NK-92 treated with Interleukin-12 subunit alpha and Interleukin-12 subunit beta, amount 100 ng/mL, for 24 hours (cell line): Measurements from ENCODE around the gene CDYL.

Experiments used
- DNase-seq: peaks from one replicate; lab custom pipeline; 2025; lab: John Stamatoyannopoulos, UW

CDYL gene

DNA sequence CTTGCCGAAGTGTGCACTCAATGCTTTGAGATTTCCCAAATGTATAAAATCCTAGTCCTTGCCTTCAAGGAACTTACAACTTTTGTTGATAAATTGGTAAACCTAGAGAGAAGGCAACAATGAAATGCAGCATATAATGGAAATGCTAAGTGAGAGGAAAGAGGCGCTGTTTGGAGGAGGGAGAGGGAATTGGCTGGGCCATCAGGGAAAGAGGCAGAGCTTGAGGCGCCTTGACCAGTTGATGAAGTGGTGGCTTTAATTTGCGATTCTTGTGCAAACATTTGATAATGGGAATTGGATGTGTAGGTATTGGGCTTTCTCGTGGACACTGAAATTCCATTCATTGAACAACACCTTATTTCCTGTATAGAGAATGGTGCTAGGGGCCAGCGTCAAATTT lies 1.9 kb upstream of the CDYL start:
- DNase-seq: no peak

DNA sequence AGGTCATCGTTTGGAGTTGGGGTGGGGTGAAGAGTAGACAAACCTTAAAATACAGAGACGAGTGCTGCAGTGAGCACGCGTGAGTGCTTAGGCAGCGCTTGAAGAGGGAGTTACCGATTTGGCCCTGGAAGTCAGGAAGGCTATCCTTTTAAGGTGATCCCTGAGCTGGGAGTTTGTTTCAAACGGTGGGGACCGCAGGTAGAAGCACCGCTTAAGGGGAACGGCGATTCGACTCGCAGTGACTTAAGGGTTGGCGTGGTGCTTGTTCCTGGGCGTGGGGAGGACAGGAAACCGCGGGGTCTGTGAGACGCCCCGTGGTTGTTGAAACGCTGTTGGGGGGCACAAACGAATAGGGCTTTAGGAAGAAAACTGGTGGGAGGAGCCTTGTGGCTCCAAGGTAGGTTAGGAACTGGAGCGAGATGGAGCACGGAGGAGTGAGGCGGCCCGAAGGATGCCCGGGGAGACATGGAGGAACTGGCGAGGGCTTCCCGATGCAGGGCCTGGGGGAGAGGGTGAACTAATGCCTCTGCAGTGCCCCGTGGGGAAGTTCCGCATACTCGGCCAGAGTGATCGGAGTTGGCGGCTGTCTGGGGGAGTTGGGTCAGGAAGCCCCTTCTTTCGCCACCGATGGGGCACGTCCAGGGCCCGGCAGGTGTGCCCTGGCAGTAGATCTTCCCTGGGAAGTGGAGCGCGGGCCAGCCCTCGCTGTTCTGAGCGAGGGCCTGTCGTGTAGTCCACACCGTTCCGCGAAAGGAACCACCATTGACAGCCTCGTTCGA lies 1.3 kb upstream of the CDYL start:
- no peak for DNase-seq

DNA sequence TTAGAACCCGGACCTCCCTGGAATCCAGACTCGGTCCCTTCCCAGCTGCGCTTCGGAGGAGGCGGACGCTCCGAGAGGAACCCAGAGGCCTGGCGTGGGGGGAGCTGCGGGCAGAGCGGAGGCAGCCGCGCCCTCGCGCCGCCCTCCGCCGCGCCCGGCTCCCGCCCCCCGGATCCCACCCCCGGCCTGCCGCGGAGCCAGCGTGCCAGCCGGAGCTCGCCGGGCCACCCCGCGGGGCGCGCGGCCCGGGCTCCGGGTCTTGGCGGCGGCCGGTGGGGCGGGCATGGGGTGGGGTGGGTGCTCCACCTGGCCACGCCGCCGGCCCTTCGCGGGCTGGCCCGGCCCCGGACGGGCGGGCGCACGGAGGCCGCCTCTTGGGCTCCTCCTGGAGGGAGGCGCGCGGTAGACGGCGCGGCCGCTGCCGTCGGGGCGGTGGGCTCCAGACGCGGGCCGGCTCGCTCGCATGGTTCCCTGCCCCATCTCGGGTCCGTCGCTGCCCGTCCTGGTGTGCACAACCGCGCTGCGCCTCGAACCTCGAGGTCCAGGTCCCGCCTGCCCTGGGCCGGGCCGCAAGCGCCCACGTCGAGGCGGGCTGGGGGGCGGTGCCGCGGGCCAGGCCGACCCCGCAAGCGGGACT lies 592 bp upstream of the CDYL start:
- no peak for DNase-seq

DNA sequence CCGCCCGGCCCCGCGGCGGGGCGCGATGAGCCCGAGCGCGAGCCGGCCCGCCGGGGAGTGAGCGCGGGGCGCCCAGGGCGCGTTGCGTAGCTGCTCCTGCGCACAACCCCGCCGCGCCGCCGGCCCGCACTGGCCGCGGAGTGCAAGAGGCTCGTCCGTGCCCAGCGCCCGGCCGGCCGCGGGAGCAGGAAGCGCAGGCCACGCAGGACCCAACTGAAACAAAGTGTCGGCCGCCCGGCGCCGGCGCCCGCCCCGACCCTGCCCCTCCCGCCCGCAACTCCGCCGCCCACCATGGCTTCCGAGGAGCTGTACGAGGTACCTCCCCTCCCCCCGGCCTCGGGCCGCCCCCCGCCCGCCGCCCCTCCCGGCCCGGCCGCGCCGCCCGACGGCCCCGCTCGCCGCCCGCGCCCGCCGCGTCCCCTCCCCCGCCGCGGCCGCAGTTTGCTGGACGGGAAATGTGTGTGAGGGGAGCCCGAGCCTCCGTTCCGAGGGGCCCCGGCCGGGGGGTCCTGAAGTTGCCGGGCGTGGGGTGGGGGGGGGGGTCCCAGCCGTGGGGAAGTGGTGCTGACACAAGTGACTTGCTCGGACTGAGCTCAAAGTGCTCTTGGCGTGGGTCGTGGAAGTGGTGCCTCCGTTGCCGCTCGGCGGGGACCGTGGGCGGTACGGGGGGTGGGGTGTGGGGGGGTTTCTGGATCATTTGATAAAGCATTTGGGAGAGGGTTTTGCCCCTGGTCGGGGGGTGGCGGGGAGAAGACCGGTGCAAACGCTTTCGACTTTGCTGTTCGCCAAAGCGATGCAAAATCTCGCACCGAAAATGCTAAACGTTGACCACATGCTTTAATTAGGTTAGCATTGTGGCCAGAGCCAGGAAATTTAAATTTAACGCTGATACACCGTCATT lies 539 bp downstream of the CDYL start:
- DNase-seq: peak; percentile 48

DNA sequence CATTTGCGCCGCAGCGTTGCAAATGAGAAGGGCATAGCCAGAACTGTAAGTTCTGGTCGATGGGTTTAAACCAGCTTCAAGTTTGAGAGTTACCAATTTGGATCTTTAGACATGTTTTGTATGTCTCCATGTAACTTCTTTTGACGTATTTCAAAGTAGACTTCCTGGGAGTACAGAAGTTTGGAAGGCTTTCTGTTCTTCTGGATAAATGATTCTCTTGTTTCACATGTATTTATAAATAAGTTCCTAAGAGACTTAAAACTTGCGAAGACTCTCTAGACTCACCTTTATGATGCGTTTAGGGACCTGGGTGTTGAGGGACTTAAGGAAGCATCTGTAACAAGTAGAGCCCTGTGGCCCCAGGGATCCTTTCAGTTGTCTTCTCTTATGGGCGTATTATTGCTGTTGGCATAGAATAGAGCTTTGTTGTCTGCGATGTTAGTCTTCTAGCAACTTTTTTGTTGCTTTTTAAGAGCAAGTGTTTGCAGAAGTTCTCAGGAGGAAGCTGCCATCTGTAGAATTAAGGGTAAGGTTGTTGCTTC lies 1.3 kb downstream of the CDYL start:
- DNase-seq: no peak

DNA sequence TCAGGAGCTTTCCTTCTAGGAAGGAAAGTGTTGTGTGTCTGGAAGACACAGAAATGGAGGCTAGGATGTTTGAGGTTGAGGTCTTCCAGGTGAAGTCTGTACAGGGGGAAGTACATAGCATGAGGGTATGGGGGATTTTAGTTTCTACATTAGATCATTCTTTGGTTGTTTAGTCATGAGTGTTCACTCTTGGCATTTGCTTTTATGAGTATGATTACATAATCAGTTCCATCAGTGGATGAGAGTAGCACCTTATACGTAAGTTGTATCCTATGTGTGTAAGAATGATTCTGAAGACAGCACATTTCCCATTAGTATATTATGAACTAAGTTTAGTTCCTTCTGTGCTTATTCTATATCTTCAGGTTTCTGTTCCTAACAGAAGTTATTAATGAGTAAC lies 1.9 kb downstream of the CDYL start:
- no peak for DNase-seq

DNA sequence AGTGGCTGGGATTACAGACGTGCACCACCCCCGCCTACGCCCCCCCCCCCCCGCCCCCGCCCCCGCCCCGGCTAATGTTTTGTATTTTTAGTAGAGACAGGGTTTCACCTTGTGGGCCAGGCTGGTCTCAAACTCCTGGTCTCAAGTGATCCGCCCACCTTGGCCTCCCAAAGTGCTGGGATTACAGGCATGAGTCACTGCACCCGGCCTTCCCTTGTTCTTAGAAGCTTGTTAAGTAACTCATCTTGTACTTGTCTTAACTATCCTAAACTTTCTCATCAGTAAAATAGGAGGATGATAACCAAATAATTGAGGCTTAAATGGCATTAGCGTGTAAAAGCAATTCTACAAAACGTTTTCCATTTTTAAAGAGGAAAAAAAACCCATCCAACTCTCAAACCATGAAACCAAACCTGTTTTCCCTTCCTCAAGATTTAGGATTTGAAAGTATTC lies 4.2 kb downstream of the CDYL start:
- no peak for DNase-seq

DNA sequence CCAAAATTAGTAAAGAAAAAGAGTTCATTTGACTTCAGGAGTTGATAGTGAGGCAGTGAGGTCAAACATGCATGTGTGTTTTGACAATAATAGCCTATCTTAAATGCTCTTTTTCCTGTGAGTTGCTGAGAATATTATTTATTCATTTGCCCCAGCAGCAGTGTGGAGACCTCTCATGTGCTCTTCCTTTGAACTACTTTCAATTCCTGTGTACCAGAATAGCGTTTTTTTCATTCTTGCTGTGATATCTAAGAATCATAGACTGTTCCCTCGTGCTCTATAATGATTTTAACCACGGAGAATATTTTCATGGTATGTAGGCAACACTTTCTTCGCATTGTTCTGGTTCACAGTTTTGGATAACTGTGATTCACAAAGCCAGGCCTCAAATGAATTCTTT lies 5.2 kb downstream of the CDYL start:
- no peak for DNase-seq

DNA sequence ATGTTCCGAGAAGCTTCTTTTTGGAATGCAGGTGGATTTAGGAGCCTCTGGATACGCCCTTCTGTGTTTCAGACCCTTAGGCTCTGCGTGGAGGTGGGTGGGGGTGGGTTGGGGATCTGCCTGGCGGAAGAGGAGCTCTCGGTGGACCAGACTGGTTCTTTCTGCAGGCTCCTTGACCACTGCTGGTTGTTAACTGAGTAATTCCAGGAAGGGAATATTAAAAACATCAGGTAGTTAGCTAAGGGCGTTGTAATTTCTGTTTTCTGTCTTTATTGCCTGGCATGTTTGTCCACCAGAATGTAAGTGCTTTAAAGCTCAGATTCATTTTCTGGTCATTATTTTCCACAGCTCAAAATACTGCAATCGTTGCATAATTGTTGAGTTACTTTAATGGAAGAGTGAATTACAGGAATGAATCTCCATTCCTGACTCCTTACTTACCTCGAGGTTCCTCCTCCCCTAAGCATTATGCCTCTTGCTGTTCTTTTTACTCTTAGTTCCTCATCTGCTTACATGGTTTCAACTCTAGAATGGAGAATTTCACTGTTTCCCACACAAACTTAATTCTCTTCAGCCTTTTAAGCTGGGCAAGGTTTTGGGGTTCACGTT lies 5.9 kb downstream of the CDYL start:
- DNase-seq: no peak

DNA sequence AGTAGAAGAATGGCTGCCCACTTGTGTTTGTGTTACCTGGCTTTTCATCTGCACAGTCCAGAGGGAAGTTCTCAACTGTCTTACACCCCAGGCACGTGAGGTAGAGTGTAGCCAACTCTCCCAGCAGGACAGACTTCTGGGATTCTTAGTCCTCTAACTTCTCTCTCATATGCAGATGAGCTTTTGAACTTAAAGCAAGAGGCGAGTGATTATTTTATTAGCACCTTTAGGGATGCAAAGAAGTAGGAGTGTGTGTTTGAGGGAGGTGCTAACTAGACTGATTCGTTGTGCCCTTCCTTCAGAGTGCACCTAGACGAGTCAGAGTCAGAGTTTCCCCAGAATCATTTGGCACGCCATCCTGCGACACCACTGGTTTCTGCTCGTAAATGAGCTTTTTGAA lies 10.8 kb downstream of the CDYL start:
- no peak for DNase-seq

DNA sequence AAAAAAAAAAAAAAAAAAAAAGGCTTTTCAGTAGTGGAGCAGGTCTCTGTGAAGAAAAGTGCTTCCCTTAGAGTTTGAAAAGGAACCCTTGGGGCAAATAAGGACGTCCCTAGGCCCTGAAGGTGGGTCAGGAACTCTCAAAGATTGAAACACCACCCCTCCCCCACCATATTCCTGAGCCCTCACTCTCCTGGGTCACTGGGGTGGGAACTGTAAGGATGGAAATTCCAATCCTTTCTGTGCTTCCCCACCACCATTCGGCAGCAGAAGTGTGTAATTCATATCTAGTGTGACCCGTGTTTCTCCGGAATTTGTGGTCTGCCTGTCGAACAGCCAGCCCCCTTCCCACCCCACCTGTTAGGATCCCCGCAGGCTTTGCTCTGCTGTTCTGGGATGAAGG lies 12.3 kb downstream of the CDYL start:
- no peak for DNase-seq

DNA sequence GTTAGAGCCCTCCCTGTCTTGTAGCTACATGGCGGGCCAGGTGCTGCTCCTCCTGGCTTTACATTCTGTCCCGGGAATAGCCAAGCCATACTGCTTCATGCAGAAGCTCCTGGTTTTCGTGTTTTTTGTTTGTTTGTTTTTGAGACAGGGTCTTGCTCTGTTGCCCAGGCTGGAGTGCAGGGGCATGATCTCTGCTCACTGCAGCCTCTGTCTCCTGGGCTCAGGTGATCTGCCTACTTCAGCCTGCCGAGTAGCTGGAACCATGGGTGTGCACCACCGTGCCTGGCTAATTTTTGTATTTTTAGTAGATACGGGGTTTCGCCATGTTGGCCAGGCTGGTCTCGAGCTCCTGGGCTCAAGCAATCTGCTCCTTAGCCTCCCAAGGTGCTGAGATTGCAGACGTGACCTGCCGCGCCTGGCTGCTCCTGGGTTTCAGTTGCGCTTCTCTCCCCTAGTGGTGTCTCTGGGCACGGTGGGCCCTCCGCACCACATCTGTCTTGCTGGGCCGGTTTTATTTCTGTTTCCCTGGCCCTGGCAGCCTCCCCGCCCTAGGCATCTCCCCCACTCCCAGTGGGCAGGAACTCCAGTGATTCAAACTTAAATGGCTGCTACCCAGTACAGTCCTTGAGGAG lies 12.9 kb downstream of the CDYL start:
- no peak for DNase-seq

DNA sequence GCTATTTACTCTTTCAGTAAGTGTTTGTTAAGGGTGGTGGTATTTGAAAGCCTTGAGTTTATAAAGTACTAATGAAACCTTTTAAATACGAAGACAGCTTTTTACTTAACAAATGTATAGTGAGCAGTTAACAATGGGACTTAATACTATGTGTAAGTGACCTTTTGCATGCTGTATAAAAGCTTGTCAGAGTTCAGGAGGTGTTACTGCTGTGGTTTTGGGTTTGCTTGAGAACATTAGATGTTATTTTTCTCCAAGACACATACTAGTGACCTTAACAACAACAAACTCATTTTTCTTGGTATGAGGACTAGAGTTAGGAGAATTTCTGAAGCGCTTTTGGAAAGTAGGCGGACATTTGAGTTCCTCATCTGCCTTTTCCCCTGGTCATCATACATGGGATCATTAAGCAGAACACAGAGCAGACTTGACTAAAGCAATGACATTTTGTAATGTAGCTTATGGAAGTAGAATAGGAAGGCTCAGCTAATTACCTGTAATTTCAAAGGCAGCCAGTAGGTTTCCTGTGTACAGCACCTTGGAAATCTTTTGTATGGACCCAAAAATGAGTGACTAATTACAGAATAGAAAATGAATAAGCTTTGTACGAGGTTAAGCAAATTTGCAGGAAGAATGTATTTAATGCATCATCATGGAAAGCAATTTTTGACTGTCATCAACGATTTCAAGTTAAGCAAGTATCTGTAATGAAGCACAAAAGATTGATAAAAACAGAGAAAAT lies 14.1 kb downstream of the CDYL start:
- DNase-seq: no peak

DNA sequence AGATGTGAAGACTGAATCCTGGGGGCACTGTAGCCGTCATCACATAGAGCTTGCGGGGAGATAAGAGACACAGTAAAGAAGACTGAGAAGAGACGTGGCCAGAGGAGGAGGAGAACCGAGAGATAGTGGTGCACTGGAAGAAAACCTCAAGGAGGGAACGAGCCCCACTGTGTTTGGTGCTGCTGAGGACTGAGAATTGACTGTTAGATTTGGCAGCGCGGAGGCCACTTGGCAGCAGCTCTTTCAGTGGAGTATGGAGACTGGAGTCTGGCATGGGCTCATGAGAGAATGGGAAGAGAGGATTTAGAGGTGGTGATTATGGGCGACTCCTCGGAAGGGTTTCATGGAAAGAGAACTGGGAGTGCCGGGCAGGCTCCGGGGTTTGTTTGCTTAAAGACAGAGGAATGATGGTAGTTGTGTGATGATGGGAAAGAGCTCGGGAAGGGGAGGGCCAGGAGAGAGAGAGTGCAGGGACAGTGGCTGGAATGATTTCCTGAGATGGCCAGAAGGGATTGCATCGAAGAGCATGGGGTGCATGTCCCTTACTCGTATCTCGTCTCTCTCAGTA lies 18.0 kb downstream of the CDYL start:
- no peak for DNase-seq

DNA sequence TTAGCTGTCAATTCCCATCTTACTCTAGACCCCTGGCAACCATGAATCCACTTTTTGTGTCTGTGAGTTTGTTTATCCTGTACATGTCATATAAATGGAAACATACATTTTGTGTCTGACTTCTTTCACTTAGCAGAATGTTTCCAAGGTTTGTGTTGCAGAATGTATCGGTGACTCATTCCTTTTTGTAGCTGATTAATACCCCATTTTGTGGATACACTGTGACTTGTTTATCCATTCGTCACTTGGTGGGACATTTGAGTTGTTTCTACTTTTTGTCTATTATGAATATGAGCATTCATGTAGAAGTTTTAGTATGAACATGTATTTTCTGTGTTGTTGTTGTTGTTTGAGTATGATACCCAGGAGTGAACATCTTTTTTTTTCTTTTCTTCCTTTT lies 21.4 kb downstream of the CDYL start:
- no peak for DNase-seq

DNA sequence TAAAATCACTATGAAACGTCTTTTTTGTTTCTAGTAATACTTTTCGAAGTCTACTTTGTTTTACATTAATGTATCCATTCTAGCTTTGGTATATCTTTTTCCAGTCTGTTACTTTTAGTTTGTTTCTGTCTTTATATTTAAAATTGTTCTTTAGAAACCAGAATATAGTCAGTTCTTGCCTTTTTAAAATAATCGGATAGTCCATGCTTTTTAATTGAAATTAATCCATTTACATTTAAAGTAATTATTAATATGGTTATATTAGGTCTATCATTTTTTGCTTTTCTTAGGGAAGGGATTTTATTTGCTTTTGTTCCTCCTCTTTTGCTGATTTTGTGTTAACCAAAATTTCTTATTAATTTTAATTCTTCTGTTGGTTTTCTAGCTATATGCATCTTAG lies 23.7 kb downstream of the CDYL start:
- DNase-seq: no peak

DNA sequence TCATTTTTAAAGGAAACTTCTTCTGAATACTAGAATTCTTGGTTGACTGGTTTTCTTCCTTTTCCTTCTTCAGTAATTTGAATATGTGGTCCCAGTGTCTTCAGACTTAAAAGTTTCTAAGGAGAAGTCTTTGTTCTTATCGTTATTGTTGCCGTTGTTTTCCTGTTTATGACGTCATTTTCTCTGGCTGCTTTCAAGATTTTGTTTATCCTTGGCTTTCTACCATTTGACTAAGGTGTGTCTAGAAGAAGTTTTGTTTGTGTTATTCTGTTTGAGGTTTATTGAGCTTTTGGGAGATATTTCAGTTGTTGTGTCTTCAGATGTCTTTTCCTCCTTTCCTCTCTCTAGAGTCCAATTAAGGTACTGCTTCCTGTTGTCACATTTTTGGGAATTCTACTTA lies 24.5 kb downstream of the CDYL start:
- DNase-seq: no peak

DNA sequence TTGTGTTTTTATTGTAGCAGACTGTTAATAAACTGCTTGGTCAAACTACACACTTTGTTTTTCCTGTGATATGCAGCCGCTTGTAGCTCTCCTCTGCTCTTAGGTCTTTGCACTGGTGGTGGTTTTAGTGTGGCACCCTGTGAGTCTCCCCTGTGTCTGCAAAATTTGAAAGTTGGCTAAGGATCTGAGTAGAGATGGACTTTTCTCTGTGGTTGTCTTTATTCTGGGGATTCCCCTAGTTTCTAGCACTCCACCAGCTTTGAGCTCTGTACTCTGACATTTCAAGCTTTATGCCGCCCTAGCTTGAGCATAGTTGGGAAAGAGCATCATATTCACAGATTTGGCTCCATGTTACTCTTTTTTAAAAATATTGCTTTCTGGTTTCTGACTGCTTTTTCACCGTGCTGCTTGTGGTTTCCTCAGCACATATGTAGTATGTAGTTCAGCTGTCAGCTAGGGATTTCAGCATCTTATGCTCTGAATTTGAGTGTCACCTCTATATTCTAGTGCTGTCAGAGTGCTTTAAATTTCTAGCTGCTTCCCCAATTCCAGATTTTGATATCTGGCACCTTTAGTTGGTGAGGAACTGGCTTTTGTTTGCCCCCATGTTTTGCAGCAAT lies 25.4 kb downstream of the CDYL start:
- peak; percentile 44 for DNase-seq

DNA sequence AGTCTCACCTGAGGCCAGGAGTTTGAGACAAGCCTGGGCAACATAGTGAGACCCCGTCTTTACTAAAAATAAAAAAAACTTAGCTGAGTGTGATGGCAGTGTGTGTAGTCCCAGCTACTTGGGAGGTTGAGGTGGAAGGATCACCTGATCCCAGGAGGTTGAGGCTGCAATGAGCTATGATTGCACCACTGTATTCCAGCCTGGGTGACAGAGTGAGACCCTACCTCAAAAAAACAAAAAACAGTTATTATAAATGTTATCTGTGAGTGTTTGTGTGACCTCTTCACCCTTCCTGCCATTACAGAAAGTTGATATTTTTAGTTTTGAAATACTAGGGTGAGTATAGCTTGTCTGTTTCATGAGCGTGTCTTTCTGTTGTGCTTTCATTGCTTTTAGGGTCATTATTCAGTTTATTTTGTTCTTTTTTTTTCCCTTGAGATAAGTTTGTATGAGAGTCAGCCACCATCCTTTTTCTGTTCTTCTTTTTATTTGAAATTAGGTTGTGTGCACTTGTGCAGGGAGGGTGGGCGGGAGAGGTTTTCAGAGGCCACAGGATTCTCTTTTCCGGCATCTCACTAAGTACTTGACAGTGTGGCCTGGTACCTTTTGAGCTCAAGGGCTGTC lies 26.2 kb downstream of the CDYL start:
- no peak for DNase-seq

DNA sequence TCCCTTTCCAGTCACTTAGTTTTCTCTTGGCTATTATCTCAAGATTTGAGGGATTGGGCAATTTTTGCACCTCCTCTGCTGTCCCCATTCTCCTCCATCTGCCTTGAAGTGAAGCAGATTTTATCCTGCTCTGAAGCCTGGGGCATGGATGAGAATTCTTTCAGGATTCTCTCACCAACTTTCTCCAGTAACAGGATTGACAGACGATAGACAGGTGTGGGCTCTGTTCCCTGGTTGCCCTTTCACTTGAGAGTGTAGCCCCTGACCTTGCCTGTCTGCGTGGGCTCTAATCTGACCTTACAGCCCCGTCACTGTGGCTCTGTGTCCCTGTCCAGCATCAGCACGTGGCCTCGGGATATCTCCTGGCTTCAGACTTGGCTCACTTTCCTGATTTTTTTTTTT lies 27.1 kb downstream of the CDYL start:
- no peak for DNase-seq
